ENCODE data around the gene DRD4. TPM values are rescaled to one million over a fixed set of nuclear protein-coding genes. Genes with fewer than 3 reads are reported as not detected.
A peak's percentile ranks its signal among the peaks of the same experiment; 100 is the strongest.

Gene DRD4
- total RNA-seq, 2 experiments from 2014 or later: 0.51 to 0.72 TPM

- POLR2A ChIA-PET: no interaction called here
- DNase-seq (no peak), ATAC-seq (ENCODE audit: low read depth) (no peak)
- H3K27me3 Mint-ChIP-seq: no peaks in the 10 kb centered on the region
- H3K36me3 Mint-ChIP-seq: peaks cover 14% of the 10 kb centered on the region
- H3K27ac Mint-ChIP-seq: no peak overlapping the region
- H3K9me3 Mint-ChIP-seq: no peaks in the 10 kb centered on the region
- no peak overlapping the region for H3K4me3 Mint-ChIP-seq
- H3K4me1 Mint-ChIP-seq: peaks cover 1% of the 10 kb centered on the region
These were observed 33.9 kb upstream of the DRD4 start for GRCh38 chr11:603154-603553.

GRCh38 chr11:605286-606129 lies 31.6 kb upstream of the DRD4 start:
- no peaks in the 10 kb centered on the region for H3K9me3 Mint-ChIP-seq
- H3K27me3 Mint-ChIP-seq: no peaks in the 10 kb centered on the region
- no peak overlapping the region for H3K27ac Mint-ChIP-seq
- H3K4me3 Mint-ChIP-seq: no peak overlapping the region
- H3K4me1 Mint-ChIP-seq: peaks cover 1% of the 10 kb centered on the region
- DNase-seq (no peak), ATAC-seq (ENCODE audit: low read depth) (no peak)
- peaks cover 11% of the 10 kb centered on the region for H3K36me3 Mint-ChIP-seq
- POLR2A ChIA-PET: interaction anchor here (0.7 kb wide), 1 partner anchor 10 kb away, joined by 4 read pairs; the partner anchor contains the start of gene IRF7

- POLR2A ChIA-PET: no interaction called here
These were observed 30.8 kb upstream of the DRD4 start for GRCh38 chr11:606245-606644.

GRCh38 chr11:607020-607780 lies 29.9 kb upstream of the DRD4 start:
- ATAC-seq (ENCODE audit: low read depth) (no peak), DNase-seq (no peak)
- H3K9me3 Mint-ChIP-seq: no peaks in the 10 kb centered on the region
- H3K36me3 Mint-ChIP-seq: peaks cover 8% of the 10 kb centered on the region
- H3K4me1 Mint-ChIP-seq: peaks cover 2% of the 10 kb centered on the region
- no peak overlapping the region for H3K27ac Mint-ChIP-seq
- no peaks in the 10 kb centered on the region for H3K27me3 Mint-ChIP-seq
- no peak overlapping the region for H3K4me3 Mint-ChIP-seq
- POLR2A ChIA-PET: interaction anchor here (0.9 kb wide), 1 partner anchor 19 kb away, joined by 3 read pairs; no protein-coding TSS in a partner anchor

More at GRCh38 chr11:606245-606644, 30.8 kb upstream of the DRD4 start:
- Mint-ChIP-seq H3K36me3 (peaks cover 13% of the 10 kb centered on the region), H3K4me1 (peaks cover 1% of the 10 kb centered on the region), H3K27ac (no peak overlapping the region), H3K9me3 (no peaks in the 10 kb centered on the region), H3K27me3 (no peaks in the 10 kb centered on the region), H3K4me3 (no peak overlapping the region)
- DNase-seq (no peak), ATAC-seq (ENCODE audit: low read depth) (no peak)

GRCh38 chr11:607971-608659 lies 29.0 kb upstream of the DRD4 start:
- H3K36me3 Mint-ChIP-seq: peaks cover 8% of the 10 kb centered on the region
- POLR2A ChIA-PET: interaction anchor here (0.9 kb wide), 1 partner anchor 20 kb away, joined by 3 read pairs; no protein-coding TSS in a partner anchor
- H3K9me3 Mint-ChIP-seq: no peaks in the 10 kb centered on the region
- H3K4me3 Mint-ChIP-seq: no peak overlapping the region
- no peak overlapping the region for H3K27ac Mint-ChIP-seq
- DNase-seq: no peak
- no peaks in the 10 kb centered on the region for H3K27me3 Mint-ChIP-seq
- ATAC-seq (ENCODE audit: low read depth): no peak
- H3K4me1 Mint-ChIP-seq: peaks cover 4% of the 10 kb centered on the region

- Mint-ChIP-seq H3K4me1 (peaks cover 4% of the 10 kb centered on the region), H3K36me3 (peaks cover 10% of the 10 kb centered on the region)
- no peak for DNase-seq
These were observed 28.2 kb upstream of the DRD4 start for GRCh38 chr11:608791-609251.

GRCh38 chr11:609341-609811 lies 27.7 kb upstream of the DRD4 start:
- peaks cover 6% of the 10 kb centered on the region for H3K4me1 Mint-ChIP-seq
- H3K27ac Mint-ChIP-seq: no peak overlapping the region
- ATAC-seq (ENCODE audit: low read depth) (no peak), DNase-seq (no peak)
- POLR2A ChIA-PET: no interaction called here
- H3K9me3 Mint-ChIP-seq: no peaks in the 10 kb centered on the region
- H3K36me3 Mint-ChIP-seq: peaks cover 14% of the 10 kb centered on the region
- no peaks in the 10 kb centered on the region for H3K27me3 Mint-ChIP-seq
- H3K4me3 Mint-ChIP-seq: no peak overlapping the region

More at GRCh38 chr11:608791-609251, 28.2 kb upstream of the DRD4 start:
- H3K27ac Mint-ChIP-seq: no peak overlapping the region
- no peaks in the 10 kb centered on the region for H3K9me3 Mint-ChIP-seq
- no peak overlapping the region for H3K4me3 Mint-ChIP-seq
- POLR2A ChIA-PET: no interaction called here
- no peaks in the 10 kb centered on the region for H3K27me3 Mint-ChIP-seq
- ATAC-seq (ENCODE audit: low read depth): no peak

- Mint-ChIP-seq H3K36me3 (peaks cover 17% of the 10 kb centered on the region), H3K4me3 (no peak overlapping the region), H3K27ac (no peak overlapping the region), H3K9me3 (no peaks in the 10 kb centered on the region), H3K4me1 (peaks cover 8% of the 10 kb centered on the region), H3K27me3 (no peaks in the 10 kb centered on the region)
- DNase-seq: no peak
- POLR2A ChIA-PET: interaction anchor here (1.0 to 1.1 kb wide), 2 partner anchors 9 to 32 kb away, joined by 3 to 4 read pairs; no protein-coding TSS in a partner anchor
- no peak for ATAC-seq (ENCODE audit: low read depth)
These were observed 26.8 kb upstream of the DRD4 start for GRCh38 chr11:610146-610801.

GRCh38 chr11:611001-611996 lies 25.8 kb upstream of the DRD4 start:
- H3K4me3 Mint-ChIP-seq: no peak overlapping the region
- peak overlapping the region; percentile 93 for H3K27ac Mint-ChIP-seq
- H3K4me1 Mint-ChIP-seq: peaks cover 10% of the 10 kb centered on the region
- ATAC-seq (ENCODE audit: low read depth): no peak
- DNase-seq: no peak
- POLR2A ChIA-PET: interaction anchor here (1.0 to 3.7 kb wide), 8 partner anchors 10 to 55 kb away, joined by 3 to 18 read pairs (median 4); partner anchors contain the start of gene PHRF1
- H3K9me3 Mint-ChIP-seq: no peaks in the 10 kb centered on the region
- H3K36me3 Mint-ChIP-seq: peaks cover 17% of the 10 kb centered on the region
- no peaks in the 10 kb centered on the region for H3K27me3 Mint-ChIP-seq

GRCh38 chr11:612201-612960 lies 24.7 kb upstream of the DRD4 start:
- ATAC-seq (ENCODE audit: low read depth): no peak
- Mint-ChIP-seq H3K9me3 (no peaks in the 10 kb centered on the region), H3K4me3 (peak overlapping the region; percentile 48), H3K27ac (peak overlapping the region; percentile 93), H3K36me3 (peaks cover 13% of the 10 kb centered on the region), H3K27me3 (no peaks in the 10 kb centered on the region), H3K4me1 (peaks cover 13% of the 10 kb centered on the region)
- POLR2A ChIA-PET: interaction anchor here (0.5 to 3.7 kb wide), 13 partner anchors 10 to 113 kb away, joined by 3 to 23 read pairs (median 4); partner anchors contain the start of genes HRAS, LRRC56 and PHRF1
- no peak for DNase-seq

- H3K27me3 Mint-ChIP-seq: no peaks in the 10 kb centered on the region
- DNase-seq: no peak
- no peaks in the 10 kb centered on the region for H3K9me3 Mint-ChIP-seq
- H3K4me3 Mint-ChIP-seq: no peak overlapping the region
- peaks cover 13% of the 10 kb centered on the region for H3K36me3 Mint-ChIP-seq
- peak overlapping the region; percentile 93 for H3K27ac Mint-ChIP-seq
- POLR2A ChIA-PET: interaction anchor here (0.5 to 3.7 kb wide), 9 partner anchors 25 to 135 kb away, joined by 3 to 23 read pairs (median 8); partner anchors contain the start of genes HRAS, LRRC56, PHRF1 and TALDO1
- no peak for ATAC-seq (ENCODE audit: low read depth)
- H3K4me1 Mint-ChIP-seq: peaks cover 13% of the 10 kb centered on the region
These were observed 24.1 kb upstream of the DRD4 start for GRCh38 chr11:612961-613300.

Data from activated naive CD8-positive, alpha-beta T cell treated with anti-CD3 and anti-CD28 coated beads, Interleukin-2, amount 10 ng/mL, durations not matched to agents 7 days and 5 days (primary cell).